Dendritic cell treated with granulocyte-macrophage colony-stimulating factor and Interleukin-4, amounts not matched to agents 40 ng/mL and 50 ng/mL, for 4 days (primary cell): ENCODE data around the gene SLC13A2.
"Not testable (repeated sequence)": the region's sequence is repeated elsewhere in the genome, so short reads cannot be mapped to it uniquely, and the experiment has no call there.

Experiments
- H3K27ac Mint-ChIP-seq: one replicate; pipeline ENCODE4 v1.8.0; 2022; ENCODE audit warnings: mild to moderate bottlenecking, mixed read lengths
- H3K27me3 Mint-ChIP-seq: one replicate; pipeline ENCODE4 v1.8.0; 2022; ENCODE audit warnings: mild to moderate bottlenecking, mixed read lengths
- H3K36me3 Mint-ChIP-seq: one replicate; pipeline ENCODE4 v1.8.0; 2022; ENCODE audit warnings: low read depth, mixed read lengths
- H3K4me1 Mint-ChIP-seq: one replicate; pipeline ENCODE4 v1.8.0; 2022; ENCODE audit warnings: low read depth, mixed read lengths
- H3K4me3 Mint-ChIP-seq: one replicate; pipeline ENCODE4 v1.8.0; 2022; ENCODE audit warnings: mild to moderate bottlenecking, moderate library complexity, mixed read lengths
- H3K9me3 Mint-ChIP-seq: one replicate; pipeline ENCODE4 v1.8.0; 2022; ENCODE audit warnings: mixed read lengths
- intact Hi-C: fragments of 100-400 bp; cut with micrococcal nuclease; formaldehyde crosslinking; loops from one replicate; pipeline ENCODE4 v1.15.0; 2022

SLC13A2 gene, protein sequence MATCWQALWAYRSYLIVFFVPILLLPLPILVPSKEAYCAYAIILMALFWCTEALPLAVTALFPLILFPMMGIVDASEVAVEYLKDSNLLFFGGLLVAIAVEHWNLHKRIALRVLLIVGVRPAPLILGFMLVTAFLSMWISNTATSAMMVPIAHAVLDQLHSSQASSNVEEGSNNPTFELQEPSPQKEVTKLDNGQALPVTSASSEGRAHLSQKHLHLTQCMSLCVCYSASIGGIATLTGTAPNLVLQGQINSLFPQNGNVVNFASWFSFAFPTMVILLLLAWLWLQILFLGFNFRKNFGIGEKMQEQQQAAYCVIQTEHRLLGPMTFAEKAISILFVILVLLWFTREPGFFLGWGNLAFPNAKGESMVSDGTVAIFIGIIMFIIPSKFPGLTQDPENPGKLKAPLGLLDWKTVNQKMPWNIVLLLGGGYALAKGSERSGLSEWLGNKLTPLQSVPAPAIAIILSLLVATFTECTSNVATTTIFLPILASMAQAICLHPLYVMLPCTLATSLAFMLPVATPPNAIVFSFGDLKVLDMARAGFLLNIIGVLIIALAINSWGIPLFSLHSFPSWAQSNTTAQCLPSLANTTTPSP

GRCh38 chr17:28473542-28473941 lies at the start of gene SLC13A2:
Gene SLC13A2, plus strand, starts transcription at chr17:28473644. Its CDS starts 69 bp downstream, at chr17:28473713.
- H3K27ac Mint-ChIP-seq = no peak within 1 kb of the TSS
- peaks cover 11% of the 10 kb centered on the region for H3K27me3 Mint-ChIP-seq
- no peaks in the 10 kb centered on the region for H3K36me3 Mint-ChIP-seq
- intact Hi-C loops = no loop called here
- H3K4me3 Mint-ChIP-seq = no peak within 1 kb of the TSS
- no peaks in the 10 kb centered on the region for H3K9me3 Mint-ChIP-seq
- H3K4me1 Mint-ChIP-seq = peaks cover 68% of the 10 kb centered on the region

- intact Hi-C loops = no loop called here
- H3K4me3 Mint-ChIP-seq = no peak overlapping the region
- H3K27ac Mint-ChIP-seq = no peak overlapping the region
- H3K4me1 Mint-ChIP-seq = no peaks in the 10 kb centered on the region
- no peaks in the 10 kb centered on the region for H3K9me3 Mint-ChIP-seq
- H3K36me3 Mint-ChIP-seq = no peaks in the 10 kb centered on the region
- H3K27me3 Mint-ChIP-seq = peaks cover 3% of the 10 kb centered on the region
Observed at GRCh38 chr17:28425206-28425605, 48.2 kb upstream of the SLC13A2 start.

DNA sequence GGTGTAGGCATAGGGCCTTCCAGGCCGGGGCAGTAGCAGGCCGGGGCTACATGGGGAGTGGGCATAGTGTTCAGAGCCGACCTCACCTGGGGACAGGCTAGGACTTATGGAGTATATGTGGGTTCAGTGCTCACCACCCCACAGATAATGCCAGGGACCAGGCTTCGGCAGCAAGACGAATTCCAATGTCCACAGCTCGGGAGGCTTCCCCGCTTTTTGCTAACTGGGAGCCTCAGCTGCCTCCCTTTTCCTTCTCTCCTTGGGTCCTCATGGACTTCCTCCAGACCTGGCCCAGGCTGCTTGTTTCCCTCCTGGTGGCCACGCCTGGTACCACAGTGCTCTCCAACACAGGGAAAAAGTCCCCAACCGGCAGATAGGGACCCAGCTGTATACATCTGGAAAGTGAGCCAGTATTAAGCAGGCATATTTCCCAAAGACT lies 47.3 kb upstream of the SLC13A2 start:
- no peaks in the 10 kb centered on the region for H3K36me3 Mint-ChIP-seq
- no peaks in the 10 kb centered on the region for H3K9me3 Mint-ChIP-seq
- no peak overlapping the region for H3K4me3 Mint-ChIP-seq
- no peaks in the 10 kb centered on the region for H3K27me3 Mint-ChIP-seq
- no peaks in the 10 kb centered on the region for H3K4me1 Mint-ChIP-seq
- intact Hi-C loops = no loop called here
- H3K27ac Mint-ChIP-seq = no peak overlapping the region

GRCh38 chr17:28427371-28427770 lies 46.1 kb upstream of the SLC13A2 start:
- intact Hi-C loops = no loop called here
- H3K4me1 Mint-ChIP-seq = no peaks in the 10 kb centered on the region
- H3K36me3 Mint-ChIP-seq = no peaks in the 10 kb centered on the region
- H3K4me3 Mint-ChIP-seq = no peak overlapping the region
- H3K9me3 Mint-ChIP-seq = no peaks in the 10 kb centered on the region
- H3K27ac Mint-ChIP-seq = no peak overlapping the region
- H3K27me3 Mint-ChIP-seq = peaks cover 3% of the 10 kb centered on the region

DNA sequence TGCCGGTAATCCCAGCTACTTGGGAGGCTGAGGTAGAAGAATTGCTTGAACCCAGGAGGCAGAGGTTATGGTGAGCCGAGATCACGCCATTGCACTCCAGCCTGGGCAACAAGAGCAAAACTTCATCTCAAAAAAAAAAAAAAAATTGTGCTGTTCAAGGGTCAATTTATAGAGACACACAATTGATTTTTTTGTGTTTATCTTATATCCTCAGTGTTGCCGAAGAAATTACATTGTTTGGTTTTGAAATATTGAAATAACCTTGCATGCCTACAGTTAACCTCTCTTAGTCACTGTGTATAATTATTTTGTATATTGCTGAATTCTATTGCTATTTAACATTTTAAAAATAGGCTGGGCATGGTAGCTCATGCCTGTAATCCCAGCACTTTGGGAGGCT lies 45.5 kb upstream of the SLC13A2 start:
- H3K27ac Mint-ChIP-seq, H3K36me3 Mint-ChIP-seq, intact Hi-C loops, H3K9me3 Mint-ChIP-seq, H3K4me1 Mint-ChIP-seq, H3K4me3 Mint-ChIP-seq, H3K27me3 Mint-ChIP-seq: not testable (repeated sequence)

GRCh38 chr17:28433721-28434120 lies 39.7 kb upstream of the SLC13A2 start:
- Mint-ChIP-seq H3K36me3 (no peaks in the 10 kb centered on the region), H3K9me3 (no peaks in the 10 kb centered on the region), H3K4me3 (no peak overlapping the region), H3K4me1 (peaks cover 11% of the 10 kb centered on the region), H3K27ac (no peak overlapping the region), H3K27me3 (peaks cover 9% of the 10 kb centered on the region)
- intact Hi-C loops = no loop called here

- peaks cover 11% of the 10 kb centered on the region for H3K4me1 Mint-ChIP-seq
- H3K36me3 Mint-ChIP-seq, H3K9me3 Mint-ChIP-seq, H3K27me3 Mint-ChIP-seq, intact Hi-C loops, H3K27ac Mint-ChIP-seq, H3K4me3 Mint-ChIP-seq: not testable (repeated sequence)
Observed at GRCh38 chr17:28434326-28434725, 39.1 kb upstream of the SLC13A2 start.

GRCh38 chr17:28443901-28444638 lies 29.4 kb upstream of the SLC13A2 start:
- Mint-ChIP-seq H3K4me3 (no peak overlapping the region), H3K36me3 (no peaks in the 10 kb centered on the region), H3K27me3 (no peaks in the 10 kb centered on the region)

DNA sequence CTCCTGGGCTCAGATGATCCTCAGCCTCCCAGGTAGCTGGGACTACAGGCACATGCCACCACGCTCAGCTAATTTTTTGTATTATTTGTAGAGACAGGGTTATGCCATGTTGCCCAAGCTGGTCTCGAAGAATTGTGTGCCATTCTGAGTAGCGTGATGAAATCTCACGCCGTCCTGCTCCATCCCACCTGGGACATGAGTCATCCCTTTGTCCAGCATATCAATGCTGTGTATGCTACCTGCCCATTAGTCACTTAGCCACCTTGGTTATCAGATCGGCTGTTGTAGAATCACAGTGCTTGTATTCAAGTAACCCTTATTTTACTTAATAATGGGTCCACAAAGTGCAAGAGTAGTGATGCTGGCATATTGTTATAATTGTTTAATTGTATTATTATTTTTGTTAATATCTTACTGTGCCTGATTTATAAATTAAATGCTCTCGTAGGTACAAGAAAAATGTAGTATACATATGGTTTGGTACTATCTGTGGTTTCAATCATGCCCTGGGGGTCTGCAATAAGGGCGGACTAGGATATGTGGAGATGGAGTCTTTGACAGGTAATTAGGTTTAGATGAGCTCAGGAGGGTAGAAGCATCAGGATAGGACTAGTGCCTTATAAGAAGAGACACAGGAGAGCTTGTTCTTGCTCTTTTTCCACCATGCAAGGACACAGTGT lies 26.6 kb upstream of the SLC13A2 start:
- H3K27ac Mint-ChIP-seq = no peak overlapping the region
- H3K27me3 Mint-ChIP-seq = no peaks in the 10 kb centered on the region
- peaks cover 9% of the 10 kb centered on the region for H3K4me1 Mint-ChIP-seq
- intact Hi-C loops = no loop called here
- no peak overlapping the region for H3K4me3 Mint-ChIP-seq
- no peaks in the 10 kb centered on the region for H3K9me3 Mint-ChIP-seq
- H3K36me3 Mint-ChIP-seq = no peaks in the 10 kb centered on the region

More at GRCh38 chr17:28443901-28444638, 29.4 kb upstream of the SLC13A2 start:
- Mint-ChIP-seq H3K9me3 (no peaks in the 10 kb centered on the region), H3K27ac (no peak overlapping the region), H3K4me1 (peaks cover 5% of the 10 kb centered on the region)
- intact Hi-C loops = no loop called here

- intact Hi-C loops = no loop called here
- Mint-ChIP-seq H3K27me3 (no peaks in the 10 kb centered on the region), H3K36me3 (no peaks in the 10 kb centered on the region), H3K4me3 (no peak overlapping the region), H3K27ac (no peak overlapping the region), H3K9me3 (no peaks in the 10 kb centered on the region), H3K4me1 (peaks cover 9% of the 10 kb centered on the region)
Observed at GRCh38 chr17:28447396-28447760, 26.1 kb upstream of the SLC13A2 start.

GRCh38 chr17:28449859-28450258 lies 23.6 kb upstream of the SLC13A2 start:
- Mint-ChIP-seq H3K36me3 (no peaks in the 10 kb centered on the region), H3K27me3 (no peaks in the 10 kb centered on the region), H3K27ac (no peak overlapping the region), H3K4me1 (peaks cover 9% of the 10 kb centered on the region), H3K4me3 (no peak overlapping the region), H3K9me3 (no peaks in the 10 kb centered on the region)
- intact Hi-C loops = no loop called here

- no peaks in the 10 kb centered on the region for H3K4me1 Mint-ChIP-seq
- intact Hi-C loops = no loop called here
- no peaks in the 10 kb centered on the region for H3K27me3 Mint-ChIP-seq
- H3K9me3 Mint-ChIP-seq = no peaks in the 10 kb centered on the region
- H3K4me3 Mint-ChIP-seq = no peak overlapping the region
- no peaks in the 10 kb centered on the region for H3K36me3 Mint-ChIP-seq
- H3K27ac Mint-ChIP-seq = no peak overlapping the region
Observed at GRCh38 chr17:28457890-28458289, 15.6 kb upstream of the SLC13A2 start.

- H3K4me1 Mint-ChIP-seq, H3K27ac Mint-ChIP-seq, H3K9me3 Mint-ChIP-seq, intact Hi-C loops, H3K36me3 Mint-ChIP-seq, H3K27me3 Mint-ChIP-seq, H3K4me3 Mint-ChIP-seq: not testable (repeated sequence)
Observed at GRCh38 chr17:28458881-28459280, 14.6 kb upstream of the SLC13A2 start.

- H3K4me3 Mint-ChIP-seq = no peak overlapping the region
- H3K27ac Mint-ChIP-seq = no peak overlapping the region
- no peaks in the 10 kb centered on the region for H3K9me3 Mint-ChIP-seq
- intact Hi-C loops = no loop called here
- peaks cover 4% of the 10 kb centered on the region for H3K27me3 Mint-ChIP-seq
- no peaks in the 10 kb centered on the region for H3K36me3 Mint-ChIP-seq
- H3K4me1 Mint-ChIP-seq = peaks cover 6% of the 10 kb centered on the region
Observed at GRCh38 chr17:28460901-28461300, 12.5 kb upstream of the SLC13A2 start.
